ENCODE measurements around the gene ZNF217. TPM values are rescaled to one million over a fixed set of nuclear protein-coding genes. Genes with fewer than 3 reads are reported as not detected.

ZNF217 gene
- total RNA-seq, 1 experiment from 2014 or later: 33.8 TPM

DNA sequence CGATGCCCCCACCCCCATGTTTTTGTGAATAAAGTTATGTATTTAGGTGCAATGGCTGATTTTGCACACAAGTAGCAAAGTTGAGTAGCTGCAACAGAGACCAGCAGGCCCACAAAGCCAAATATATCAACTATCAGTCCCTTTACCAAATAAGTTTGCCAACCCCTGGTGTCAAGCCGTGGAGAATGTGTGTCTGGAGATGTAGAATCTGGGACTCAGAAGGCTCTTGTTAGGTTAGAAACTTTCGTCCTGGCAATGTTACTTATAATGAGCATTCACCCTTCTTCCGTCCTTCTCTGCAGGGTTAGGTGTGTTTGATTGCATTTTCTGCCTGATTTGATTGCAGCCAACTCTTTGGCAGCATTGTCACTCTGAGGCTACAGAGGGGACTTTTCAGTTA is 57.8 kb downstream of the ZNF217 start:
- no peaks in the 10 kb centered on the region for H3K4me1 ChIP-seq (ENCODE audit: control insufficient read depth in 1 of 2, insufficient read depth in 2 of 2, low read length in 2 of 2)
- no peaks in the 10 kb centered on the region for H3K36me3 ChIP-seq (ENCODE audit: control insufficient read depth in 1 of 2, insufficient read depth in 2 of 2, low read length in 2 of 2)
- DNase-seq (ENCODE audit: low read depth, low spot score) (no peak), ATAC-seq (no peak)
- no peaks in the 10 kb centered on the region for H3K27me3 ChIP-seq (ENCODE audit: insufficient read depth, low read length)
- TF ChIP-seq SRF (IDR thresholded peaks at IDR 0.05; ENCODE audit: low read depth) (no peak), POLR2AphosphoS5 (IDR thresholded peaks at IDR 0.05; ENCODE audit: low read depth, low read length) (no peak), EZH2 (IDR thresholded peaks at IDR 0.05) (no peak), CEBPB (IDR thresholded peaks at IDR 0.05; ENCODE audit: low read depth) (no peak)
- POLR2A ChIA-PET: no interaction called here
- BruUV-seq (replicated peaks): no TSS peak
- intact Hi-C loops (cut with micrococcal nuclease): no loop called here
- H2AFZ ChIP-seq (ENCODE audit: low read depth, low read length, poor library complexity, severe bottlenecking): no peak overlapping the region
- RAD21 ChIA-PET (ENCODE audit: low non-redundant PET in 1 of 2, low total read pairs in 2 of 2, uncharacterized antibody in 2 of 2, unreplicated experiment in 2 of 2): no interaction called here
- CTCF ChIA-PET: no interaction called here
- H3K4me2 ChIP-seq (ENCODE audit: low read length): no peak overlapping the region
- H3K9me2 ChIP-seq (ENCODE audit: insufficient read depth): no peaks in the 10 kb centered on the region
- H3K79me2 ChIP-seq (ENCODE audit: insufficient read depth, low read length): no peaks in the 10 kb centered on the region
- no peaks in the 10 kb centered on the region for H3K9me3 ChIP-seq (ENCODE audit: control insufficient read depth in 1 of 2, insufficient read depth in 1 of 2, low read depth in 1 of 2, low read length in 2 of 2)
- no peak overlapping the region for H3K9ac ChIP-seq (ENCODE audit: low read length)
- H4K20me1 ChIP-seq (ENCODE audit: insufficient read depth): no peaks in the 10 kb centered on the region
- H3K4me3 ChIP-seq (replicated peaks in 1 of 2; ENCODE audit: low read depth in 1 of 2, low read length in 2 of 2): no peak overlapping the region
- H3K27ac ChIP-seq (ENCODE audit: low read depth, low read length): no peak overlapping the region

DNA sequence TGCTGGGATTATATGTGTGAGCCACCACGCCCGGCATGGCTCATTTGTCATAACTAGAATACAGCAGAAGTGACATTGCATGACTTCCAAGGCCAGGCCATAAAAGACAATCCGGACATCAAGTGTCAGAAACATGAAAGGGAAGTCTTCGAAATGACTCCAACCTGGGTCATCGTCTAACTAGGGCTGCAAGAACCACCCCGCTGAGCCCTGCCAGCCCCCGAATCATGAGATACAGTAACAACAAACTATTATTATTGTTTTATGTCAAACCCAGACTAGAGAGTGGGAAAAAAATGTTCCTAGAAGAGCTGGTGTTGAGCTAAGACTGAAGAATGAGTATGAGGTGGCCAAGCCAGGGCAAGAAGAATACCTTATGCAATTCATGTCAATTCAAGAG is 59.6 kb downstream of the ZNF217 start:
- Histone ChIP-seq H4K20me1 (ENCODE audit: insufficient read depth) (no peaks in the 10 kb centered on the region), H3K27me3 (ENCODE audit: insufficient read depth, low read length) (no peaks in the 10 kb centered on the region), H3K9me2 (ENCODE audit: insufficient read depth) (no peaks in the 10 kb centered on the region), H3K27ac (ENCODE audit: low read depth, low read length) (no peak overlapping the region), H2AFZ (ENCODE audit: low read depth, low read length, poor library complexity, severe bottlenecking) (no peak overlapping the region), H3K4me3 (replicated peaks in 1 of 2; ENCODE audit: low read depth in 1 of 2, low read length in 2 of 2) (no peak overlapping the region), H3K79me2 (ENCODE audit: insufficient read depth, low read length) (no peaks in the 10 kb centered on the region), H3K9me3 (ENCODE audit: control insufficient read depth in 1 of 2, insufficient read depth in 1 of 2, low read depth in 1 of 2, low read length in 2 of 2) (no peaks in the 10 kb centered on the region), H3K4me2 (ENCODE audit: low read length) (no peak overlapping the region), H3K4me1 (ENCODE audit: control insufficient read depth in 1 of 2, insufficient read depth in 2 of 2, low read length in 2 of 2) (no peaks in the 10 kb centered on the region), H3K9ac (ENCODE audit: low read length) (no peak overlapping the region), H3K36me3 (ENCODE audit: control insufficient read depth in 1 of 2, insufficient read depth in 2 of 2, low read length in 2 of 2) (no peaks in the 10 kb centered on the region)
- DNase-seq (ENCODE audit: low read depth, low spot score): no peak
- RAD21 ChIA-PET (ENCODE audit: low non-redundant PET in 1 of 2, low total read pairs in 2 of 2, uncharacterized antibody in 2 of 2, unreplicated experiment in 2 of 2): no interaction called here
- CTCF ChIA-PET: no interaction called here
- BruUV-seq (replicated peaks): no TSS peak
- ATAC-seq: no peak
- intact Hi-C loops (cut with micrococcal nuclease): no loop called here
- POLR2A ChIA-PET: no interaction called here
- TF ChIP-seq POLR2AphosphoS5 (IDR thresholded peaks at IDR 0.05; ENCODE audit: low read depth, low read length) (no peak), JUND (IDR thresholded peaks at IDR 0.05) (no peak), FOSL1 (IDR thresholded peaks at IDR 0.05; ENCODE audit: low read depth) (no peak), ELF1 (IDR thresholded peaks at IDR 0.05; ENCODE audit: borderline replicate concordance, low read depth) (no peak), SP1 (IDR thresholded peaks at IDR 0.05; ENCODE audit: low read depth) (no peak), EZH2phosphoT487 (IDR thresholded peaks at IDR 0.05; ENCODE audit: borderline replicate concordance) (no peak), SIN3A (IDR thresholded peaks at IDR 0.05; ENCODE audit: low read depth) (no peak), ZFX (IDR thresholded peaks at IDR 0.05) (no peak), EGR1 (IDR thresholded peaks at IDR 0.05; ENCODE audit: low read depth) (no peak), TCF7L2 (IDR thresholded peaks at IDR 0.05; ENCODE audit: borderline replicate concordance, extremely low read depth, insufficient read depth, insufficient read length) (no peak), YY1 (IDR thresholded peaks at IDR 0.05; ENCODE audit: extremely low read depth, insufficient replicate concordance, low read depth, low read length) (no peak), EZH2 (IDR thresholded peaks at IDR 0.05) (no peak)
- TF ChIP-seq, protein P1, sequence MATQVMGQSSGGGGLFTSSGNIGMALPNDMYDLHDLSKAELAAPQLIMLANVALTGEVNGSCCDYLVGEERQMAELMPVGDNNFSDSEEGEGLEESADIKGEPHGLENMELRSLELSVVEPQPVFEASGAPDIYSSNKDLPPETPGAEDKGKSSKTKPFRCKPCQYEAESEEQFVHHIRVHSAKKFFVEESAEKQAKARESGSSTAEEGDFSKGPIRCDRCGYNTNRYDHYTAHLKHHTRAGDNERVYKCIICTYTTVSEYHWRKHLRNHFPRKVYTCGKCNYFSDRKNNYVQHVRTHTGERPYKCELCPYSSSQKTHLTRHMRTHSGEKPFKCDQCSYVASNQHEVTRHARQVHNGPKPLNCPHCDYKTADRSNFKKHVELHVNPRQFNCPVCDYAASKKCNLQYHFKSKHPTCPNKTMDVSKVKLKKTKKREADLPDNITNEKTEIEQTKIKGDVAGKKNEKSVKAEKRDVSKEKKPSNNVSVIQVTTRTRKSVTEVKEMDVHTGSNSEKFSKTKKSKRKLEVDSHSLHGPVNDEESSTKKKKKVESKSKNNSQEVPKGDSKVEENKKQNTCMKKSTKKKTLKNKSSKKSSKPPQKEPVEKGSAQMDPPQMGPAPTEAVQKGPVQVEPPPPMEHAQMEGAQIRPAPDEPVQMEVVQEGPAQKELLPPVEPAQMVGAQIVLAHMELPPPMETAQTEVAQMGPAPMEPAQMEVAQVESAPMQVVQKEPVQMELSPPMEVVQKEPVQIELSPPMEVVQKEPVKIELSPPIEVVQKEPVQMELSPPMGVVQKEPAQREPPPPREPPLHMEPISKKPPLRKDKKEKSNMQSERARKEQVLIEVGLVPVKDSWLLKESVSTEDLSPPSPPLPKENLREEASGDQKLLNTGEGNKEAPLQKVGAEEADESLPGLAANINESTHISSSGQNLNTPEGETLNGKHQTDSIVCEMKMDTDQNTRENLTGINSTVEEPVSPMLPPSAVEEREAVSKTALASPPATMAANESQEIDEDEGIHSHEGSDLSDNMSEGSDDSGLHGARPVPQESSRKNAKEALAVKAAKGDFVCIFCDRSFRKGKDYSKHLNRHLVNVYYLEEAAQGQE (IDR thresholded peaks at IDR 0.05; ENCODE audit: low read depth): no peak
- TF ChIP-seq, protein P2, sequence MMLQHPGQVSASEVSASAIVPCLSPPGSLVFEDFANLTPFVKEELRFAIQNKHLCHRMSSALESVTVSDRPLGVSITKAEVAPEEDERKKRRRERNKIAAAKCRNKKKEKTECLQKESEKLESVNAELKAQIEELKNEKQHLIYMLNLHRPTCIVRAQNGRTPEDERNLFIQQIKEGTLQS (IDR thresholded peaks at IDR 0.05): no peak
